ENCODE measurements around the gene SFTPB.
"Not testable (repeated sequence)": the region's sequence is repeated elsewhere in the genome, so short reads cannot be mapped to it uniquely, and the experiment has no call there.

SFTPB gene

DNA sequence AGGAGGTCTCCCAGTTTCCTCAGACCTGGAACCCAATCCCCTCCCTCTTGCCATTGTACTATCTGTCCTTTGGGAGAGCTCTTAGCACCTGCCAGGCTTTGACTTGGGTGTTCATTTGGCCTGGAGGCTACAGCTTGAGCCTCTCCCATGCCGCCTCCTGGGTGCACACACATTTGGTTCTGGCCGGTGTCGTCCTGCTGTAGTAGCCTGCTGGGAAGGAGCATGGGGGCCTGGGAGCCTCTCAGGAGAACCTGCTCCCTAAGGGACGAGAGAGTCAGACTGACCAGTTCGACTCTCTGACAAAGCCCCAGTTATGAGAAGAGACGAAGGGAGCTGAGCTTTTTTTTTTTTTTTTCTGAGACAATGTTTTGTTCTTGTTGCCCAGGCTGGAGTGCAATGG lies 7.4 kb upstream of the SFTPB start:
- DNase-seq: no peak

DNA sequence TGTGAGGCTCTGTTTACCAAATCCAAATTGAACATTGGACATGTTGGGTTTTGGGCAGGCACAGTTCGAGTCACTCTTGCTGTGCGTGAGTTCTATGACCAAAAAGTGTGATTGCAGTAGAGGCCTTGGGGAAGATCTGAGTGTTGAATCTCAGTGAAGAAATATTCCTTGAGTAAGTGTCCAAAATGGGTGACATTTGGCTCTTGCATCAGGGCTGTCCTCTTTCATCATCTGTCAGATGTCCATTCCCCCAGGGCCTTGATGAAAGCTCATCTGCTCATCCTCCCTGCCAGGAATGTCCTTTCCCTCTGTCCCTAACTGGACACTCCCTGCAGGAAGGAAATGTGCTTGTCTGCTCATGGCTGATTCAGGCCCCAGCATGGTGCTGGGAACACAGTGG lies 6.4 kb upstream of the SFTPB start:
- no peak for DNase-seq

DNA sequence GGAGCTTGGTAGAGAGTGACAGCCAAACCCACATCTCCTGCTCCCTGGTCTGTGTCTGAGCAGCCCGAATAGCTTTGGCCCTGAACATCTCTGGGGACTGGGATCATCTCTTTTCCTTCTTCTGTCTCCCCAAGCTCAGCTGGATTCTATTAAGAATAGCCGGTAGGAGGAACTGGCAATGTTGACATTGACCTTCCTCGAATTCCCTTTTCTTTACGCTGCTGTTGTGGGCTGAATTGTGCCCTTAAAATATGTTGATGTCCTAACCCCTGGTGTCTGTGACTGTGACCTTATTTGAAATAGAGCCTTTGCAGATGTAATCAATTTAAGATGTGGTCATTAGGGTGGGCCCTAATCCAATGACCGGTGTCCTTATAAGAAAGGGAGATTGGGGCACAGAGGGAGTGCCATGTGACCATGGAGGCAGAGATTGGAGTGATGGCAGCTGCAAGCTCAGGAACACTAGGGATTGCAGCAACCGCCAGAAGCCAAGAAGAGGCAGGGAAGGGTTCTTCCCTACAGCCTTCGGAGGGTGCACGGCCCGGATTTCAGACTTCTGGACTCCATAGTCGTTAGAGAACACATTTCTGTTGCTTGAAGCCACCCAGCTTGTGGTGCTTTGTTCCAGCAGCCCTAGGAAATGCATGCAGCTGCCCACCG lies 5.8 kb upstream of the SFTPB start:
- DNase-seq: no peak

DNA sequence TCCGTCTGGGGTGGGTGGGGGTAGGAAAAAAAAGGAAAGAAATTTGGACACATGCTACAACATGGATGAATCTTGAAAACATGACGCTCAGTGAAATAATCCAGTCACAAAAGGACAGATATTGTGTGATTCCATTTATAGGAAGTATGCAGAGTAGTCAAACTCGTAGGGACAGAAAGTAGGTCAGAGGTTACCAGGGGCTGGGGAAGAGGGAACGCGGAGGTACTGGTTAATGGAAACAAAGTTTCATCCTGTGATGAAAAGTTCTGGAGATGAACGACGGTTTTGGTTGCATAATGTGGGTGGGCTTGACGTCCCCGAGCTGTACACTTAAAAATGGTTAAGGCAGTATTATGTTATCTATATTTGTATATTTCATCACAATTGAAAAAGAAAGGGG lies 4.5 kb upstream of the SFTPB start:
- DNase-seq: no peak

DNA sequence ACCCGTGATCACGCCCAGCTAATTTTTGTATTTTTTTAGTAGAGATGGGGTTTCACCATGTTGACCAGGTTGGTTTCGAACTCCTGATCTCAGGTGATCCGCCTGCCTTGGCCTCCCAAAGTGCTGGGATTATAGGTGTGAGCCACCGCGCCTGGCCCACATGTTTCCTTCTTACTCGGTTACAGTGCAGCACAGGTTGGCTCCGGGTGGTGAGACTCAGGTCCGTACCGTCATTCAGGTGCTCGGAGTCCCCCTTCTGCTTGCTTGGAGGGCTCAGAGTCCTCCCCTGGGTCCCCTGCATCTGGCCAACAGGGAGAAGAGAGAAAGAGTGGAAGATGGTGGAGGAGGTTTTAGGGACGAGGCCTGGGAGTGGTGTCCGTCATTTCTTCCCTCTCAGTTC lies 2.4 kb upstream of the SFTPB start:
- not testable (repeated sequence) for DNase-seq

DNA sequence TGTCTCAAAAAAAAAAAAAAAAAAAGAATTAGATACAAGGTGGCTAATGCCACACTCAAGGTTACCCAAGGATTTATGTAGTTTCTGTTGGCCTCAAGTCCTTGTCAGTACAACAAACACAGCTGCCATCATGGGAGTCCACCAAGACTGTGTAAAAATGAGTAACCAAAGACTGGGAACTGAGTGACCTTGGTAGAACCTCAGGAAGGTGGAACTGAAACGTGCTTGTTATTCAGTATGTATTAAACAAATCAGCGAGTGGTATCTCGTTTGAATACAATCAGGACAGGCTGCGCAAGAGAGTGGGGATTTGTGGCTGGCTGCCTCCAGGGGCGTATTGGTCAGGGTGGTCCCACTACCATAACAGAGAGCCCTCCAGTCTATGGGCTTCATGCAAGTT lies 1.6 kb upstream of the SFTPB start:
- DNase-seq: no peak

DNA sequence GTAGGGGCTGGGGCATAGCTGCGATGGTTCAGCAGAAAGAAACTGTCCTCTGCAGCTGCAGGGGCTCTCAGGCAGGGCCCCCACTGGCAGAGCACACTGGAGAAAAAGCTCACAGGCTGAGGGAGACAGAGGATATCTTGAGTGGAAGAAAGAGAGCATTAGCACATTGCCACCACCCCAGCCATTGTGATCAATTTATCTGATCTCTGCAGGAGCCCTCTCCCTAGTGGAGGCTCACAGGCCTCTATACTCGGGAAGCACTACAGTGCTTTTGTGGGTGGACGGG lies 801 bp upstream of the SFTPB start:
- DNase-seq: no peak

DNA sequence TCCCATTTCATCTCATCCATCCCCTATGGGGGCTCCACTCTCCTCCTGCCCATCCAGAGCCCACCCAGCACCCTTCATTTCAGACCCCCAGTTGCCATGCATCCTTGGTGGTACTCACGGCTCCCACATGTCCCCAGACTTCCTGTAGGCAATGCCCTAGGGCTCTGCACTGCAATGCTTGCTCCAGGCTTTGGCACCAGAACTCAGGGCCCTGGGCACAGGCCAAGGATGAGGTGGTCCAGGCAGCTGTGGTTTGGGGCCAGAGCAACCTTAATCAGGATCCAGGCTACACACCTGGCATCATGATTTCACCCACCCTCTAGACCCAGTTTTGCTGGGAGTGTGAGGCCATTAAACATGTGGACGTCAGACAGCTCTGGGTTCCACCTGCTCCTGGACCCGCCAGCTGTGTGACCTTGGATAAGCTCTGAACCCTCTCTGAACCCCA lies 414 bp downstream of the SFTPB start:
- no peak for DNase-seq

DNA sequence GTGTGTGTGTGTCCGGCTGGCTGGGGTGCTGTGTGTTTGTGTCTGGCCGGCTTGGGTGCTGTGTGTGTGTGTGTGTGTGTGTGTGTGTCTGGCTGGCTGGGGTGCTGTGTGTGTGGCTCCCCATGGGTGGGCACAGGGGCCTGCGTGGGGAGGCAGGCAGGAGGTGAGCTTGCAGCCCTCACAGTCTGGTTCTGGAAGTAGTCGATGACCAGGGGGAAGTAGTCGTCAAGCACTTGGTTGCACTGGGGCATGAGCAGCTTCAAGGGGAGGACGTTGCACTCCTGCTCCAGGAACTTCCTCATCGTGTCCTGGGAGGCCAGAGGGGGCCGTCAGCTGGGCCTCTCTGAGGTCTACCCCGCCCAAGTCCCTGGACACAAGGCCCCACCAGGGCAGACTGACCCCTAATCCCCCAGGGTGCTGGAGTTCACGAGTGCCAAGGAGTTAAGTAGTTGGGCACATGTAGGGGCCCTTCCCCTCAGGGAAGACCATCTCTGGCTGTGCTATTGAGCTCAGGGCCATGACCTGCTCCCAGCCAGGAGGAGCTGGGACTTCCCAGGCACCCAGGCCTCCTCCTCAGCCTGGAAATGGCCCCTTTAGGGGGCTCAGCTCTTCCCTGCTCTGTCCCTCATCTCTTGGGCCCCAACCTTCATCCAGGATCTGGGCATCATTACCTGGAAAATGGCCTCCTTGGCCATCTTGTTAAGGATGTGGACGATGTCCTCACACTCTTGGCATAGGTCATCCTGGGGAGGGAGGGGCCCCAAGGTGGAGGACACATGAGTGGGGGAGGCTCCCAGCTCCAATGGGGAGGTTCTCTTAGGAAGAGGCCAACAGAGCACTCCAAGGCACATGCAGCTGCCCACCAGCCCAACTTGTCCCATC lies 1.3 kb downstream of the SFTPB start:
- DNase-seq: no peak

DNA sequence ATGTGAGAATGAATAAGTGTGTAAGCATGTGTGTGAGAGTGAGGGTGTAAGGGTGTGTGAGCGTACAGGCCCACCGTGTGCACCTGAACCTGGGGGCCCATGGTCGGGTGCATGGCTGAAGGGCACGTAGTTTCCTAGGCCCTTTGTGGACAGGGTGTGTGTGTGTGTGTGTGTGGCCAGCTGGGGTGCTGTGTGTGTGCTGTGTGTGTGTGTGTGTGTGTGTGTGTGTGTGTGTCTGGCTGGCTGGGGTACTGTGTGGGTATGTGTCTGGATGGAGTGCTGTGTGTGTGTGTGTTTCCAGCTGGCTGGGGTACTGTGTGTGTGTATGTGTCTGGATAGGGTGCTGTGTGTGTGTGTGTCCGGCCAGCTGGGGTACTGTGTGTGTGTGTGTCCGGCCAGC lies 2.0 kb downstream of the SFTPB start:
- DNase-seq: no peak

DNA sequence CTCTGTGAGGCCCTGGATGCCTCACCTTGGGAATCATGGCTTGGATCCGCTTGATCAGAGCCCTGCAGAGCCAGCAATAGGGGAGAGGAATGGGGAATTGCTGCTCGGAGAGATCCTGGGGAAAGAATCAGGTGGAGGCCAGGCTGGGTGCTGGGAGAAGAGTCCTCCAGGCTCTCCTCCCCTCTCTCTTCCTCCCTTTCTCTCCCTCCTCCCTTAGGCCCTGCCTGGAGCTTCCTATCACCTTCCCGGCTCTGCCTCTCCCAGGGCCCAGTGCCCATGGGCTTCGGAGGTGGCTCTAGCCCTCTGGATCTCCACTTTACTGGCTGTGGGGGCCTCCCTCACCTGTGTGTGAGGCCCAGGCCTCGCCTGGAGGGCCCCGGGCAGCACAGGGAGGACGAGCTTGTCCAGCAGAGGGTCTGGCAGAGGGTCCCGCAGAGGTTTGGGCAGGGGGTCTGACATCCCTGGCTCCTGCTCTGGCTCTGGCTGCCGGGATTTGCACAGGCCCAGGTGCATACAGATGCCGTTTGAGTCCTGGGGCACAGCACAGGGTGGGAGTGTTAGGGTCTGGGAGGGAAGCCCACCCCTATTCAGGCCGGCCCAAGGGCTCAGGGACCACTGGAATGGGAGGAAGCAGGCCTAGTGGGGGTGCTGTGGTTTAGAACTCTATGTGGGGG lies 2.6 kb downstream of the SFTPB start:
- no peak for DNase-seq

DNA sequence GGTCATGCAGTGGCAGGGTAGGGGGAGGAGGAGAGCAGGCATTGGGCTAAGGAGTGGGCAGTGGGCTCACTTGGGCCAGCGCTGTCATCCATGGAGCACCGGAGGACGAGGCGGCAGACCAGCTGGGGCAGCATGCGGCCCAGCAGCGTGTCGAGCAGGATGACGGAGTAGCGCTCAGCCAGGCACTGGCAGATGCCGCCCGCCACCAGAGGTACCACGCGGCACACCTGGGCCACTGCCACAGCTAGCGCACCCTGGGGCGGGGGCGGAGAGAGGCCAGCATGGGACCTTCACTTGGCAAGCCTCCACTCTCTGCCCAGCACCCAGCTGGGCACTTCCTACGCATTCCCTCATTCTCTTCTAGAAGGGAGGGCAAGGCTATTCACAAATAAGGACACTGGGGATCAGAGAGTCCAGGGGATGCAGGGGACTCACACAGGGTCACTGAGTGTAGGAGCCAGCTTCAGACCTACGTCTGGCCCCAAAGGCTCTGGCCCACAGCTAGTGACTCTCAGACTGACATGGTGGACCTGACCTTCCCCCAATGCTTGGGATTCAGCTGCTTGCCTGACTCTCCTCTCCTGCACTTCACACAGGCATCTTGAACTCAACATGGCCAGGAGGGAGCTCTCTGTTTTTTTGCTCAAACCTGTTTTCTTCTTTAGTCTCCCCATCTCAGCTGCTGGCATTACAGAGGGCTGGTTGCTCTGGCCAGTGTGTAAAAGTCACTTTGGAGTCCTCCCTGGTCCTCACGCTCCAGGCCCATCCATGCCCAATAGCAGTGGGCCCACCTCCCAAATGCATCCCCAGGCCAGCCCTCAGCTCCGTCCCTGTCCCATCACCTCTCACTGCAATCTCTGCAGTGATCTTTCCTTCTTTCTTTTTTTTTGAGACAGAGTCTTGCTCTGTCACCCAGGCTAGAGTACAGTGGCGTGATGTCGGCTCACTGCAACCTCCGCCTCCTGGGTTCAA lies 4.1 kb downstream of the SFTPB start:
- DNase-seq: no peak

DNA sequence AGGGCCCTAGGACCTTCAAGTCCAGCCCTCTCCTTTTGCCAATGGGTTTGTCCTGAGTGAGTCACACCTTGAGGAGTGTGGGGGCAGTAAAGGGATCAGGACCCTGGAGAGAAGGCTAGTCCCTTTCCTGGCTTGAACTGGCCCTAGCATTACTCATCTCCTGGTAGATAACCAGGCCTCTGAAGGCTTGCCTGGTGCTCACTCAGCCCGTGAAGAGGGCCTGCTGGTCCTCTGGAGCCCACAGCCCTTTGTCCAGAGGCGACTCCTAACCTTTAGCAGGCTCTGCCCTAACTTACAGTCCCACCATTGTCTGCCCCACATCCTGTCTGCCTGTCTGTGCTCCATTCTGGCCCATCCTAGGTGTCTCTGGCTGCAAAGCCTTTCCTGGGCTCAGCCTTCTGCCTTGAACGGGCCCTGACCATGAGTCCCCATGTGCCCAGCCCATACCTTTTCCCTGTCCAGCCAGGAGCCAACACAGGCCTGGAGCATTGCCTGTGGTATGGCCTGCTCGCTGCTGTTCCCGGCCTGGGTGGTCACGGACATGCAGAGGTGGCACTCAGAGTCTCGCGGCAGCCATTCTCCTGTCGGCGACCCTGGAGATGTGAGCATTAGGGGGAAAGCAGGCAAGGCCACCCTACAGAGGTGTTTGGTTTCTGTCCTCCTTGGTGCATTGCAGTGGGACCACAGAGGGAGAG lies 5.0 kb downstream of the SFTPB start:
- DNase-seq: no peak

DNA sequence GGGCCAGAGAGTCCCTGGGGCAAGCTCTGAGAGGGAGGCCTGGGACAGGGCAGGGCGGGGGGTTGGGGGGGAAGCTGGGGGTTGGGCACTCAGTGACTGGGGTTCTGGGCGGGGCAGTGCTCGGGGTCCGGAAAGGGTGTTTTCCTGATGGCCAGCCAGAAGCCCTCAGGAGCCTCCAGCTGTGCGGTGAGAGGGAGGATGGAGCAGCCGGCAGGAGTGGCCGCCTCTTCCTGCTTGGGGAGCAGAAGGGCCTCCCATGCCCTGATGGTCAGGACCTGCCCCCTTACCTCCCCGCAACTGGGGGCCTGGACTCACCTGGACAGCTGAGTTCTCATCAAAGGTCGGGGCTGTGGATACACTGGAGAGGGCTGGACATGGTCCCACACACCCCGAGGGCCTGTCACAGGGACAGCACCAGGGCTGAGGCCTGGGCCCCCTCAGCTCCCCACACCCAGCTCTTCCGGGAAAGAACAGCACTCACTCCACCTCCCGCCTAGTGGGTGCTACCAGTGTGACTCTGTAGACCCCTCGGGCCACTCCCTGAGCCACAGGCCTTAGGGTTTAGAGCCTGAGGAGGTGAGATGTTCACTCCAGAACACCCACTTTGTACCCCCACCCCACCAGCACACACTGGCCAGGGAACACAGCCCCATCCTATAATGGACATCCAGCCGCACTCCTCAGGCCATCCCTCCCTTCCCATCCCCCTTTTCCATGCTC lies 6.7 kb downstream of the SFTPB start:
- DNase-seq: no peak

DNA sequence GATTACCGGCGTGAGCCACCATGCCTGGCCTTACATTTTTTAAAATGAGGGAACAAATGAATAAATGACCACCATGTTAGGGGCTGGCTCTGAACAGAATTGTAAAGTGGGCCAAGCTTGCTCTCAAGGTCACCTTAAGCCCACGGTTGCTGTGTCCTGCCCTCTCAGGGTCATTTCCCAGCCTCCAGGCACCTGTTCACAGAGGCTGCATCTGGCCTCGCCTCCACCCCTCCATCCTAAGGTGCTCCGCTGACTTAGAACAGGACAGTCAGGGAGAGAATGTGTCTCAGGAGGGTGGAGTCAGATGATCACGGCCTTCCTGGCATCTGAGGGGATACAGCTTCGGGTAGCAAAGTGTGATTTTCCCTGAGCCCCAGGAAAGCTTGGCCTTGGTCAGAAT lies 7.3 kb downstream of the SFTPB start:
- DNase-seq: no peak

DNA sequence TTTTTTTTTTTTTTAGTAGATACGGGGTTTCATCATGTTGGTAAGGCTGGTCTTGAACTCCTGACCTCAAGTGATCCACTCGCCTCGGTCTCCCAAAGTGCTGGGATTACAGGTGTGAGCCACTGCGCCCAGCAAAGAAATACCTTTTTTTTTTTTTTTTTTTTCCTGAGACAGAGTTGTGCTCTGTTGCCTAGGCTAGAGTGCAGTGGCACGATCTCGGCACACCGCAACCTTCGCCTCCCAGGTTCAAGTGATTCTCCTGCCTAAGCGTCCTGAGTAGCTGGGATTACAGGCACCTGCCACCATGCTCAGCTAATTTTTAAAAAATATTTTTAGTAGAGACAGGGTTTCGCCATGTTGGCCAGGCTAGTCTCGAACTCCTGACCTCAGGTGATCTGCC lies 7.7 kb downstream of the SFTPB start:
- DNase-seq: not testable (repeated sequence)

DNA sequence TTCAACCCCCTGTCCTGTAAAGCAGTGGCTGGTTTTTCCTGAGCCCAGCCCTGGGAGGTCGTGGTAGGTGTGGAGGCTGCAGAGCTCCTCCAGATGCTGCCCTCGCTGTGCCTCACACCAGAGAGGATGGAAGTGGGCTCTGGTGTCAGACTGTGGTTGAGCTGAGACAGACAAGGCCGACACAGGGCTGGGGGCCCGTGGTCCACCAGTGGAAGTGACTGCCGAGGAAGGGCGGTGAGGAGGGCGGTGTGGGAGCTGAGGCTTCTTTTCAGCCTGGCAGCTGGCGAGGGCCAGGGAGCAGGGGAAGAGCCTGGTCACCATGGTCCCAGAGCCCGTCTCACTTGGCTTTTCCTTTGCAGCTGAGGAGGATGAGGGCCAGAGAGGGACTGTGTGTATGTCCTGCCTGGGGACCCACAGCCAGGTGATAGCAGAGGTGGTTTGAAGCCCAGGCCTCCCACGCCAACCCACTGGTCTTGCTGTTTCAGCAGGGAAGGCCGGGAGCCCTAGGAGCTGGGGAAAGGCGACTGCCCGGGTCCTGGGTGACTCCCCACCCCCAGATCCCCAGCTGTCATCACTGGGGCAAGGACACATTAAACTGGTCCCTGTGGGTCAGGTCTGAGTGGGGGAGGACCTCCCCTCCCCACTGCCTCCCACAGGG lies 8.5 kb downstream of the SFTPB start:
- DNase-seq: no peak

DNA sequence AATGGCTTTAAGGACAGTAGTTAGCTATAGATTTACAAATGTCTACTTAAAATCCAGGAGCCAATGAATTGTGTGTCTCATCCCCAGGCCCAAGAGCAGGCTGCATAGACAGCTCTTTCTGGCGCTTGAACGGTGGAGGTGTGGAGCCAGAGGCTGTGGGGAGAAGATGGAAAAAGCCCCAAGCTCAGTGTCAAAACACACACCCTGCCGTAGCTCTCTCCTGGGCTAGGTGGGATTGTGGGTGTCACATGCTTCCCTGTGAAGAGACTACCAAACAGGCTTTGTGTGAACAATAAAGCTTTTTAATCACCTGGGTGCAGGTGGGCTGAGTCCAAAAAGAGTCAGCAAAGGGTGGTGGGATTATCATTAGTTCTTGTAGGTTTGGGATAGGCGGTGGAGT lies 10.6 kb downstream of the SFTPB start:
- not testable (repeated sequence) for DNase-seq

DNA sequence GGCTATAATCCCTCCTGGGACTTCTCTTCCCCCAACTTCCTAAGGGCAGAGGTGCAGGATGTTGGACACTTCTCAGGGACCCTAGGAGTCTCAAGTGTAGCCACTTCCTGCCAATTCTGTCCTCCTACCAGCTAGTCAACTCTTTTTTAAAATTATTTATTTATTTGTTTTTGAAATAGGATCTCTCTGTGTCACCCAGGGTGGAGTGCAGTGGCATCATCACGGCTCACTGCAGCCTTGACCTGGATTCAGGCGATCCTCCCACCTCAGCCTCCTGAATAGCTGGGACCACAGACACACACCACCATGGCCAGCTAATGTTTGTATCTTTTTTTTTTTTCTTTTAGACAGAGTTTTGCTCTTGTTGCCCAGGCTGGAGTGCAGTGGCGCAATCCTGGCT lies 11.5 kb downstream of the SFTPB start:
- DNase-seq: no peak

DNA sequence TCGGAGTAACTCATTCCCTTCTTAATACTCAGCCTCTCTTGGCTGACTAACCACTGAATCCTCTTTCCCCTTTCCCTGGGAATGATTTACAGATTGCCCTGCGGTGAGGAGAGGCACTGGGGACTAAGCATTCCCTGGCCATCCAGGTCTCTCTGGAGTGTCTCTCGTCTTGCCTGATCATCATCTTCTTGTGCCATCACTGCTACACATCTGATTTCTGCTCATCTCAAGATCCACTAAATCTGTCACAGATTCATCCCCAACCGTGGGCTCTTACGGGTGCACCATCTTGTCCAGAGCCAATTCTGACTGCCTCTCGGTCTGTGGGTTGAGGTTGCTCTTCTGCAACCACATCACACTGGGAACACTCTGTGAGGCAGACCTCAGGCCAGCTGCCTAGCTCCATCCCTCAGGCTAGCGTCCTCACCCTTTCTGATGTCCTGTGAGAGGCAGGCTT lies 12.0 kb downstream of the SFTPB start:
- DNase-seq: no peak

DNA sequence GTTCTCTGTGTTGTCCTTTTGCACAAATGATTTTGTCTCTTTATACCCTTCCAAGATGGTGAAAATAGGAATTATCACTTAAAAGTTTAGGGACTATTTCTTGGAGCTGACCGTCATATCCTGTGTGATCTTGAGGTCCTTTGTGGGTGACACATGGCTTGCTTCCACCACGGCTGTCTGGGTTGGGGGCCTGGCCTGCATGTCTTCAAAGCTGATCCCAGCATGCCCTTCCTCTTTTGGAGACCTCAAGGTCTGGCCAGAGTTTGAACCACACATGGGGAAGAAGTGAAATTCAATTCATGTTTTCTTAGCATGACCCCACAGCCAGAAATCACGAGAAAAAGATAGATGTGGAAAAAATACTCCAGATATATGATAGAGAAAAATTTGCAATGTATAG lies 14.0 kb downstream of the SFTPB start:
- DNase-seq: no peak

Measured in CD4-positive, alpha-beta T cell treated with Interleukin-10 for 1 hour (primary cell).